Glutamatergic neuron (in vitro differentiated cells): ENCODE results near the gene LGI4. TPM values are rescaled to one million over a fixed set of nuclear protein-coding genes. Genes with fewer than 3 reads are reported as not detected.
A peak's percentile ranks its signal among the peaks of the same experiment; 100 is the strongest.

Source experiments
- DNase-seq: peaks from one replicate; pipeline ENCODE4 v3.0.0; 2022
- H3K27ac Mint-ChIP-seq: one replicate; pipeline ENCODE4 v1.8.0; 2020; ENCODE audit warnings: mild to moderate bottlenecking, mixed read lengths, inconsistent platforms; ENCODE audit not compliant: unreplicated experiment
- H3K27me3 Mint-ChIP-seq: one replicate; pipeline ENCODE4 v1.8.0; 2020; ENCODE audit warnings: mild to moderate bottlenecking, moderate library complexity, mixed read lengths, inconsistent platforms; ENCODE audit not compliant: unreplicated experiment
- H3K36me3 Mint-ChIP-seq: one replicate; pipeline ENCODE4 v1.8.0; 2020; ENCODE audit warnings: mild to moderate bottlenecking, mixed read lengths, inconsistent platforms; ENCODE audit not compliant: unreplicated experiment
- H3K4me1 Mint-ChIP-seq: one replicate; pipeline ENCODE4 v1.8.0; 2020; ENCODE audit warnings: mild to moderate bottlenecking, low read depth, mixed read lengths, inconsistent platforms; ENCODE audit not compliant: unreplicated experiment
- H3K4me3 Mint-ChIP-seq: one replicate; pipeline ENCODE4 v1.8.0; 2020; ENCODE audit warnings: mild to moderate bottlenecking, mixed read lengths, inconsistent platforms; ENCODE audit not compliant: unreplicated experiment
- H3K9me3 Mint-ChIP-seq: one replicate; pipeline ENCODE4 v1.8.0; 2020; ENCODE audit warnings: mild to moderate bottlenecking, moderate library complexity, mixed read lengths, inconsistent platforms; ENCODE audit not compliant: unreplicated experiment
- CTCF ChIP-seq: fragments of 200-600 bp; sonication (generic); IDR thresholded peaks from one replicate; pipeline ENCODE4 v1.5.0; 2021; ENCODE audit not compliant: partially characterized antibody, unreplicated experiment
- total RNA-seq: library from RNA; stranded (reverse); fragmentation: NEBNext Ultra II Directional; extraction: Animal tissue kit (Norgen Biotek cat#: 25700); gene quantifications from one replicate; pipeline ENCODE4 v1.2.1, GENCODE V29; 2021; ENCODE audit not compliant: unreplicated experiment

Gene LGI4
- total RNA-seq, 1 donor from 2014 or later, result 14.4 TPM

GRCh38 chr19:35143818-35144217, 9.0 kb upstream of the LGI4 start:
- H3K9me3 Mint-ChIP-seq, result peaks cover 6% of the 10 kb centered on the region
- peaks cover 17% of the 10 kb centered on the region for H3K27me3 Mint-ChIP-seq
- TF ChIP-seq CTCF, result no peak
- no peak for DNase-seq
- peaks cover 24% of the 10 kb centered on the region for H3K4me1 Mint-ChIP-seq
- H3K36me3 Mint-ChIP-seq, result no peaks in the 10 kb centered on the region
- peak overlapping the region; percentile 89 for H3K4me3 Mint-ChIP-seq
- peak overlapping the region; percentile 56 for H3K27ac Mint-ChIP-seq

GRCh38 chr19:35143231-35143715, 8.4 kb upstream of the LGI4 start, which contains the start of gene FXYD7:
Gene FXYD7, plus strand, starts transcription at chr19:35143255. Its CDS starts 79 bp downstream, at chr19:35143334.
- peak; percentile 70 for TF ChIP-seq CTCF
- H3K9me3 Mint-ChIP-seq, result peaks cover 6% of the 10 kb centered on the region
- peak within 1 kb of the TSS; percentile 89 for H3K4me3 Mint-ChIP-seq
- H3K36me3 Mint-ChIP-seq, result no peaks in the 10 kb centered on the region
- H3K4me1 Mint-ChIP-seq, result peaks cover 24% of the 10 kb centered on the region
- H3K27ac Mint-ChIP-seq, result peak within 1 kb of the TSS; percentile 56
- H3K27me3 Mint-ChIP-seq, result peaks cover 17% of the 10 kb centered on the region
- peak; percentile 82 for DNase-seq

- peak; percentile 91 for TF ChIP-seq CTCF
- H3K4me3 Mint-ChIP-seq, result no peak overlapping the region
- peaks cover 29% of the 10 kb centered on the region for H3K4me1 Mint-ChIP-seq
- H3K9me3 Mint-ChIP-seq, result peaks cover 6% of the 10 kb centered on the region
- H3K27me3 Mint-ChIP-seq, result peaks cover 17% of the 10 kb centered on the region
- peak; percentile 84 for DNase-seq
- no peaks in the 10 kb centered on the region for H3K36me3 Mint-ChIP-seq
- no peak overlapping the region for H3K27ac Mint-ChIP-seq
Measured at GRCh38 chr19:35142606-35143230, 7.9 kb upstream of the LGI4 start.

- Mint-ChIP-seq H3K4me1 (peaks cover 31% of the 10 kb centered on the region), H3K4me3 (peak overlapping the region; percentile 75), H3K9me3 (peaks cover 6% of the 10 kb centered on the region), H3K27me3 (peaks cover 19% of the 10 kb centered on the region), H3K36me3 (no peaks in the 10 kb centered on the region), H3K27ac (no peak overlapping the region)
- TF ChIP-seq CTCF, result no peak
- DNase-seq, result no peak
Measured at GRCh38 chr19:35141837-35142605, 7.2 kb upstream of the LGI4 start.
